Heart right ventricle (tissue), 16 donors: ENCODE data around the gene ANGPTL4. TPM values are rescaled to one million over a fixed set of nuclear protein-coding genes. Genes with fewer than 3 reads are reported as not detected.

Source experiments
- ATAC-seq, 8 donors: fragments of 200-7000 bp; cut with Tn5 transposase; one replicate each; pipeline ENCODE4 v1.9.1; 2020; ENCODE audit warnings: mild to moderate bottlenecking in 8 of 8, moderate library complexity in 8 of 8, moderate number of reproducible peaks in 1 of 8
- DNase-seq, 2 donors: peaks; one replicate each; pipeline ENCODE4 v3.0.0-alpha.2; 2020
- H3K27ac ChIP-seq, 10 donors: fragments of 200-600 bp; sonication (generic) in 2 of 10; one replicate each; pipeline versions ENCODE4 v1.5.0 to v1.8.0; 2020 to 2022; ENCODE audit warnings: mild to moderate bottlenecking in 3 of 10
- H3K27me3 ChIP-seq, 7 donors: fragments of 200-600 bp; one replicate each; pipeline ENCODE4 v1.8.0; 2021 to 2022; ENCODE audit warnings: mild to moderate bottlenecking in 2 of 7
- H3K36me3 ChIP-seq, 9 donors: fragments of 200-600 bp; sonication (generic) in 1 of 9; one replicate each; pipeline versions ENCODE4 v1.5.0 to v1.8.0; 2020 to 2022; ENCODE audit warnings: mild to moderate bottlenecking in 2 of 9
- H3K4me1 ChIP-seq, 9 donors: fragments of 200-600 bp; sonication (generic) in 1 of 9; one replicate each; pipeline versions ENCODE4 v1.5.0 to v1.8.0; 2020 to 2022; ENCODE audit warnings: mild to moderate bottlenecking in 4 of 9
- H3K4me3 ChIP-seq, 10 donors: fragments of 200-600 bp; sonication (generic) in 2 of 10; one replicate each; pipeline versions ENCODE4 v1.5.0 to v1.8.0; 2020 to 2022; ENCODE audit warnings: mild to moderate bottlenecking in 7 of 10, moderate library complexity in 2 of 10
- H3K9me3 ChIP-seq, 11 donors: fragments of 200-600 bp in 10 of 11; sonication (generic) in 2 of 11; one replicate each; pipeline versions ENCODE4 v1.5.0 to v1.8.0; 2013 to 2022; ENCODE audit warnings: mild to moderate bottlenecking in 2 of 11, control low read depth in 1 of 11, moderate library complexity in 1 of 11
- CTCF ChIP-seq, 9 donors: fragments of 200-600 bp; sonication (generic) in 2 of 9; IDR thresholded peaks; one replicate each; pipeline versions ENCODE4 v1.5.0 to v1.8.0; 2021 to 2022; ENCODE audit warnings: antibody characterized with exemption in 9 of 9, mild to moderate bottlenecking in 5 of 9, moderate library complexity in 1 of 9
- WGBS, 2 donors: extraction: QIAGEN DNeasy Blood & Tissue Kit; methylation state at CpG; one replicate each; pipeline ENCODE4 v1.1.7; 2013; ENCODE audit warnings: inconsistent platforms in 1 of 2; 5-methylcytosine and 5-hydroxymethylcytosine counted together
- intact Hi-C, 10 donors: fragments of 100-400 bp; cut with DNase I; formaldehyde crosslinking; loops; one replicate each; pipeline versions ENCODE4 v1.11.1 to v1.14.2; 2022
- polyA plus RNA-seq, 2 donors: library from polyadenylated mRNA; stranded (reverse); fragments of 200-250 nt; gene quantifications; one replicate each; pipeline ENCODE4 v1.2.3, GENCODE V29; 2013
- total RNA-seq, 10 donors: library from RNA; stranded (reverse); fragmentation: NEBNext Ultra II Directional in 3 of 10; extraction: Animal tissue kit (Norgen Biotek cat#: 25700) in 3 of 10; gene quantifications; one replicate each; pipeline versions ENCODE4 v1.2.1 to v1.2.4, GENCODE V29; 2021 to 2023
- donor health status: Arrhythmogenic right ventricular cardiomyopathy.
- donor health status: ischemic (EF 13 %, LVEDD 7.1; RV severe dilation, severe dysfunction).
- donor health status: healthy with polysubstance abuse.
- donor health status: DM: no; HTN: yes; CAD: no.
- donor health status: DM: no; HTN: no; CAD: no.
- donor health status: ischemic (EF 25% LVEDD 6.9; RV normal size, moderate dysfunction).
- donor health status: ischemic (EF 25% LVEDD 5.7; RV mildly dilated, moderate dysfunction).
- donor health status: healthy.
- donor health status: DM: yes; HTN: yes; CAD: no.
- donor health status: Ischemic cardiomyopathy.
- donor health status: ischemic (EF 35%, LVEDD 5.7; RV mildly dilated, moderate dysfunction).
- donor health status: nonischemic (EF 11% LVEDD 7.7; RV severe dilation, severe dysfunction).
- donor health status: DM: yes; HTN: yes; CAD: no.
- donor health status: PGD.
- donor health status: ischemic (EF 29% LVEDD 5.4; RV normal size, mild dysfunction).
- donor health status: nonischemic (EF 23%, LVEDD 6.1; RV moderate dilation, normal function).

The ANGPTL4 gene
- total and polyA plus RNA-seq, 12 donors: 1.5 to 154 (median 5.1) TPM

DNA sequence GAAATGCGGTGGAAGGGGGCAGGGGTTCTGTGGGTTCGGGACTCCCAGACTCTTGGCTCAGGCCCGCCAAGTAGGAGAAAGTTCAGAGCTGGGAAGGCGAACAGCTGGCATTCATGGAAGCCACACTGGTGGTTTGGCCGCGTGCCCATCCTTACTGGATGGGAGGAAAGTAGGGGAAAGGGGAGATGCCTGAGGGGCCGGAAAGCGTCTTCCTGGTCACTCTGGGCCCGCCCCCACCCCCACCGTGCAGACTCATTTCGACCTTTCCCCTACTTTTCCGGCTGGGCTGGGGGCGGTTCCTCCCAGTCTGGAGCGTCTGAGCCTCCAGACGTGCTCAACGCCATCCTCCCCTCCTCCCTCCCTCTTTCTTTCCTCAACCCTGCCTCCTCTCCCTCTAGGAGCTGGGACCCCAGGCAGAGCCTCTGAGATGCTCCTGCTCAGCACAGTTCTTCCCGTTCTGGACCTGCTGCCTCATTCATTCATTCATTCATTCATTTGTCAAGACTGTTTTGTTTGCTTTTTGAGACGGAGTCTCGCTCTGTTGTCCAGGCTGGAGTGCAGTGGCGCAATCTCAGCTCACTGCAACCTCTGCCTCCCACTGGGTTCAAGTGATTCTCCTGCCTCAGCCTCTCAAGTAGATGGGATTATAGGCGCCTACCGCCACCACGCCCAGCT lies 3.5 kb downstream of the ANGPTL4 start:
- Histone ChIP-seq H3K4me1 (peaks cover 17 to 79% (median 54%) of the 10 kb centered on the region in 9 donors), H3K4me3 (peak overlapping the region in 7 of 10 donors; percentile 13 to 79 (median 23)), H3K36me3 (peaks cover 0 to 49% (median 0%) of the 10 kb centered on the region in 9 donors), H3K9me3 (no peaks in the 10 kb centered on the region), H3K27ac (peak overlapping the region in 9 of 10 donors; percentile 31 to 93 (median 78)), H3K27me3 (peaks cover 0 to 30% (median 0%) of the 10 kb centered on the region in 7 donors)
- no peak for TF ChIP-seq CTCF (IDR thresholded peaks at IDR 0.05)
- 20 to 22% methylated on average over 23 of the region's 23 CpGs for WGBS, 2 donors
- peak; percentile 36 to 81 (median 66) for ATAC-seq
- DNase-seq: peak; percentile 90 to 91
- intact Hi-C loops: loop anchor here in 3 of 10 donors (1.0 to 2.0 kb wide), 3 partner anchors 23 to 25 kb away; partner anchors contain the start of gene RAB11B (in 2 of the 3)

- no peak for TF ChIP-seq CTCF (IDR thresholded peaks at IDR 0.05)
- H3K4me1 ChIP-seq: peaks cover 12 to 57% (median 28%) of the 10 kb centered on the region in 9 donors
- H3K27ac ChIP-seq: peak overlapping the region in 4 of 10 donors; percentile 15 to 60 (median 29)
- H3K36me3 ChIP-seq: peaks cover 0 to 72% (median 4%) of the 10 kb centered on the region in 9 donors
- no peak overlapping the region for H3K4me3 ChIP-seq
- intact Hi-C loops: no loop called here
- H3K9me3 ChIP-seq: no peaks in the 10 kb centered on the region
- peaks cover 0 to 7% (median 0%) of the 10 kb centered on the region in 7 donors for H3K27me3 ChIP-seq
- DNase-seq: no peak
- peak in 5 of 8 donors; percentile 18 to 41 (median 34) for ATAC-seq
- WGBS, 2 donors: 84 to 87% methylated on average over 19 of the region's 19 CpGs
Observed at GRCh38 chr19:8370176-8371010, 6.4 kb downstream of the ANGPTL4 start.

DNA sequence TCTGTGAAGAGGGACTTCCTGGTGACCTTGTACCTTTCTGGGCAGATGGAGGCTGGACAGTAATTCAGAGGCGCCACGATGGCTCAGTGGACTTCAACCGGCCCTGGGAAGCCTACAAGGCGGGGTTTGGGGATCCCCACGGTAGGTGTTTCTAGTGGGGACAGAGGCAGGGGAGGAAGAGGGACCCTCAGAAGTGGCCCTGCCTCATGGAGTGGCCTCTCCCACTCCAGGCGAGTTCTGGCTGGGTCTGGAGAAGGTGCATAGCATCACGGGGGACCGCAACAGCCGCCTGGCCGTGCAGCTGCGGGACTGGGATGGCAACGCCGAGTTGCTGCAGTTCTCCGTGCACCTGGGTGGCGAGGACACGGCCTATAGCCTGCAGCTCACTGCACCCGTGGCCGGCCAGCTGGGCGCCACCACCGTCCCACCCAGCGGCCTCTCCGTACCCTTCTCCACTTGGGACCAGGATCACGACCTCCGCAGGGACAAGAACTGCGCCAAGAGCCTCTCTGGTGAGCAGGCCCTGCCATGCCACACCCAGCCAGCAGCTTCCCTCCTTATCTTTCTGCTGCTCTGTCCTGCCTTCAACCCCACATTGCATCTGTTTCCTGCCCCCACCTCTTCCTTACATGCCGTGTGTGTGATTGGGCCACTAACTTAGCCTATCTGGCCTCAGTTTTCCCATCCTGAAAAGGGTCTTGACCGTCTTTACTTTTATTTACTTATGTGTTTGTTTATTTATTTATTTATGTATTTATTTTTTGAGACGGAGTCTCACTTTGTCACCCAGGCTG lies 7.3 kb downstream of the ANGPTL4 start:
- peak overlapping the region in 5 of 10 donors; percentile 19 to 60 (median 33) for H3K27ac ChIP-seq
- WGBS, 2 donors: 80 to 82% methylated on average over 28 of the region's 28 CpGs
- intact Hi-C loops: no loop called here
- no peaks in the 10 kb centered on the region for H3K27me3 ChIP-seq
- H3K4me1 ChIP-seq: peaks cover 12 to 51% (median 28%) of the 10 kb centered on the region in 9 donors
- peaks cover 0 to 72% (median 4%) of the 10 kb centered on the region in 9 donors for H3K36me3 ChIP-seq
- DNase-seq: no peak
- no peak for TF ChIP-seq CTCF (IDR thresholded peaks at IDR 0.05)
- ATAC-seq: peak in 1 of 8 donors; percentile 0
- H3K9me3 ChIP-seq: no peaks in the 10 kb centered on the region
- no peak overlapping the region for H3K4me3 ChIP-seq
